ENCODE measurements around the gene DIP2B. TPM values are rescaled to one million over a fixed set of nuclear protein-coding genes. Genes with fewer than 3 reads are reported as not detected.
A peak's percentile ranks its signal among the peaks of the same experiment; 100 is the strongest.

The DIP2B gene
- total RNA-seq, 1 donor from 2014 or later: 8.5 TPM

DNA sequence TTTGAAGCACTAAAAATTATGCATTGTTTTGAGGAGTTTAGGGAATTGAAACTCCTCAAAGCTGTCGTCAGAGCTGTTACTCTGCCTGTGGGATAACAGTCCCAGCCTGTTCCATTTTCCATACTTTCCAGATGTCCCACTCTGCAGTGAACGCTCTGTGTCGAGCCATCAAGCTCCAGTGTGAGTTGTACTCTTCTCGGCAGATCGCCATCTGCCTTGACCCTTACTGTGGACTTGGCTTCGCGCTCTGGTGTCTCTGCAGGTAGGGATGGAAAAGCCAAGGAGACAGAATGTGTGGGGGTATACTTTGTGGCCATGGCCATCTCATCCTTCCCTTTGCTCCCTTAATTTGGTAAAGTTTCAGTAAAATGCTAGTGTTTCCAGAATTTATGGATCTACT lies 223.6 kb downstream of the DIP2B start:
- intact Hi-C loops (cut with DNase I): no loop called here
- no peak overlapping the region for H3K27ac ChIP-seq
- no peaks in the 10 kb centered on the region for H3K9me3 ChIP-seq
- peaks cover 44 to 60% of the 10 kb centered on the region in 2 donors for H3K36me3 ChIP-seq
- H3K4me3 ChIP-seq: no peak overlapping the region
- TF ChIP-seq, protein P1, sequence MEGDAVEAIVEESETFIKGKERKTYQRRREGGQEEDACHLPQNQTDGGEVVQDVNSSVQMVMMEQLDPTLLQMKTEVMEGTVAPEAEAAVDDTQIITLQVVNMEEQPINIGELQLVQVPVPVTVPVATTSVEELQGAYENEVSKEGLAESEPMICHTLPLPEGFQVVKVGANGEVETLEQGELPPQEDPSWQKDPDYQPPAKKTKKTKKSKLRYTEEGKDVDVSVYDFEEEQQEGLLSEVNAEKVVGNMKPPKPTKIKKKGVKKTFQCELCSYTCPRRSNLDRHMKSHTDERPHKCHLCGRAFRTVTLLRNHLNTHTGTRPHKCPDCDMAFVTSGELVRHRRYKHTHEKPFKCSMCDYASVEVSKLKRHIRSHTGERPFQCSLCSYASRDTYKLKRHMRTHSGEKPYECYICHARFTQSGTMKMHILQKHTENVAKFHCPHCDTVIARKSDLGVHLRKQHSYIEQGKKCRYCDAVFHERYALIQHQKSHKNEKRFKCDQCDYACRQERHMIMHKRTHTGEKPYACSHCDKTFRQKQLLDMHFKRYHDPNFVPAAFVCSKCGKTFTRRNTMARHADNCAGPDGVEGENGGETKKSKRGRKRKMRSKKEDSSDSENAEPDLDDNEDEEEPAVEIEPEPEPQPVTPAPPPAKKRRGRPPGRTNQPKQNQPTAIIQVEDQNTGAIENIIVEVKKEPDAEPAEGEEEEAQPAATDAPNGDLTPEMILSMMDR (IDR thresholded peaks at IDR 0.05): no peak
- H3K27me3 ChIP-seq: no peaks in the 10 kb centered on the region
- DNase-seq (ENCODE audit: low spot score in 2 of 2): no peak
- H3K4me1 ChIP-seq: peaks cover 0 to 13% of the 10 kb centered on the region in 2 donors

DNA sequence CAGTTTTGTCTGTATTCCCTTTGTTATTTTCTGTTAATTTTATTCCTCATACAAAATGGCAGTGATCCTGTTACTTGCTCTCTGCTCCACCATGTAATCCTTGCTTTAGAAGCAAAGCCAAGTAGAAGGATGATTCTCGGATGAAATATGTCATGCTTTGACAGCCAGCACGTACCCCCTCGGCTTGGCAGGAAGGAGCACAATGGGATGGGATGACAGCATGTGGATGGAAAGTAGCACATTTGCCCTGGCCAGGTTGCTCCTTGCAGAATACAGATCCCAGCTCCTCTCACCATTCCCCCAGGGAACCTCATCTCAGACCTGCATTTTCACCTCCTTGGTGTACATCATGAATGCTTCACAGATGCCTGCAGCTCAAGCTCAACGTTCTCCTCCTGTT lies 224.1 kb downstream of the DIP2B start:
- Histone ChIP-seq H3K4me3 (no peak overlapping the region), H3K4me1 (peaks cover 0 to 13% of the 10 kb centered on the region in 2 donors), H3K27me3 (no peaks in the 10 kb centered on the region), H3K36me3 (peaks cover 48 to 62% of the 10 kb centered on the region in 2 donors), H3K9me3 (no peaks in the 10 kb centered on the region), H3K27ac (no peak overlapping the region)
- TF ChIP-seq, protein P1 (IDR thresholded peaks at IDR 0.05): no peak
- intact Hi-C loops (cut with DNase I): no loop called here
- no peak for DNase-seq (ENCODE audit: low spot score in 2 of 2)

DNA sequence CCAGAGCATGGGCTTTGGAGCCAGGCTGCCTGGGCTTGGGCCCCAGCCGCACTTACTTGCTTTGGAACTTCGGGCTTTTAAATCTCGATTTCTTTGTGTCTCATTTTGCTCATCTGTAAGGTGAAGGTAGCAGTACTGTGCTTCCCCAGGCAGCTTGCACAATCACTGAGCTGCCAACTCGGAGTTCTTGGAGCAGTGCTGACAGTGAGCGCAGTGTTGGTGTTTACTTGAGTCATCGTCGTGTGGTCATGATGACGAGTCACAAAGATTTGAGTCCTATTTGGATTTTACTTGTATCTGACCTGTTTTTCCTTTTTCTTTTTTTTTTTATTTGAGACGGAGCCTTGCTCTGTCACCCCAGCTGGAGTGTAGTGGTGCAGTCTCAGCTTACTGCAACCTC lies 227.8 kb downstream of the DIP2B start:
- Histone ChIP-seq H3K4me3 (no peak overlapping the region), H3K27ac (no peak overlapping the region), H3K9me3 (no peaks in the 10 kb centered on the region), H3K36me3 (peaks cover 47 to 77% of the 10 kb centered on the region in 2 donors), H3K4me1 (no peaks in the 10 kb centered on the region), H3K27me3 (no peaks in the 10 kb centered on the region)
- TF ChIP-seq, protein P1 (IDR thresholded peaks at IDR 0.05): no peak
- no peak for DNase-seq (ENCODE audit: low spot score in 2 of 2)
- intact Hi-C loops (cut with DNase I): no loop called here

DNA sequence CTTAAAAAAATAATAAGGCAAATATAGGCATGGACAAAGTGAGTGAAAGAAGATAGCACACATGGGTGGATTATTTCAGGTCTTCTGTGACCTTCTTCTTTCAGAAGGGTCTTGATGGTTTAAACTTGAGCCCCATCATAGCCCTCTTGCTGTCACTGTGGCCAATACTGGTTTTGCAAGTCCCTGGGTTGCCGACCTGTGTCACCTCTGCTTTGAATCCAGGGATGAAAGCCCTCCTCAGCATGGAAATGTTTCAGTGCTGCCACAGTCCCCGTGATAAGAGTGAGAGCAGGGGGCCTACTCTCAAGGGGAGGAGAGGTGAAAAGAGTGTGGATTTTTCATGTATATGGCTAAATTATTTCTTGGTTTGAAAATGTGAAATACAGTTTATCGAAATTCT lies 228.9 kb downstream of the DIP2B start:
- Histone ChIP-seq H3K4me3 (no peak overlapping the region), H3K4me1 (no peaks in the 10 kb centered on the region), H3K27ac (no peak overlapping the region), H3K36me3 (peaks cover 54 to 77% of the 10 kb centered on the region in 2 donors), H3K9me3 (no peaks in the 10 kb centered on the region), H3K27me3 (no peaks in the 10 kb centered on the region)
- intact Hi-C loops (cut with DNase I): no loop called here
- TF ChIP-seq, protein P1 (IDR thresholded peaks at IDR 0.05): no peak
- no peak for DNase-seq (ENCODE audit: low spot score in 2 of 2)

DNA sequence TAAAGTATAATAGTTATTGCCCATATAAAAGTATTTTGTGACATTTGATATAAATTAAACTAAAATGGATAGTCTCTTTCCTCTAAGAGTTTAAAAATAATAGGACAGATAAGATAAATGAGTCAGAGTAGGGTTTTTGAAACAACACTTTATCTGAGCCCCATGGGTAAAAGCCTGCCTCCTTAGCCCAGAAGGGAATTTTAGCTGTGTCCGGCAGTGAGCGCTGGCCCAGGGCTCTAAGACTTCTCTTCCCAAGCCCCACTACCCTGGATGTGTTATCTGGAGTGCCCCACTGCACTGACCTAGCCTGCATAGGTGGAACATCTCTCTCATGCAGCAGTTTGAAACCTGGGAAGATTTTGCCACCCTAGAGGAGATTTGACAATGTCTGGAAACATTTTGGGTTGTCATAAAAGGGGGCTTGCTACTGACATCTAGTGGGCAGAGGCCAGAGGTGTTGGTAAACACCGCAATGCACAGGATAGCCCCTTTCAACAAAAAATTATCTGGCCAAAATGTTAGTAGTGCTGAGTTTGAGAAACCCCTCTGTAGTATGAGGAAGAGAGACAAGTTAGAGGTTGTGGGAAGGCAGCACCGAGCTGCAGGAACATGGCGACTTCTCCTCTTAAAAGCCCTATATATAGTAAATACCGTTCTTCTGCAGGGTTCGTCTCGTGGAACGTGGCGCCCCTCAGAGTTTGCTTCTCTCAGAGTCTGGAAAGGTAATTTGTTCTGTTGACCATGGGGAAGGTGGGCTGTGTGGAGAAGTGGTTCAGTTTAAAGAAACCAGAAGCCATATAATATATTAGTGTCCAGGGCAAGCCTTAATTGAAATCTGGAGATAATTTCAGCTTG lies 229.9 kb downstream of the DIP2B start:
- Histone ChIP-seq H3K4me1 (no peaks in the 10 kb centered on the region), H3K9me3 (no peaks in the 10 kb centered on the region), H3K27me3 (no peaks in the 10 kb centered on the region), H3K36me3 (peaks cover 56 to 77% of the 10 kb centered on the region in 2 donors), H3K27ac (no peak overlapping the region), H3K4me3 (no peak overlapping the region)
- intact Hi-C loops (cut with DNase I): no loop called here
- DNase-seq (ENCODE audit: low spot score in 2 of 2): no peak
- TF ChIP-seq, protein P1 (IDR thresholded peaks at IDR 0.05): peak in 2 of 3 experiments; percentile 35 to 49

Data from ascending aorta (tissue), 2 donors.